Lower leg skin (tissue), 3 donors: Measurements from ENCODE around the gene TLE3.

Experiments used
- CTCF ChIP-seq, 3 donors: fragments of 450-650 bp; IDR thresholded peaks; one replicate each; pipeline ENCODE4 v1.5.1; 2016; ENCODE audit warnings: antibody characterized with exemption in 3 of 3, mild to moderate bottlenecking in 3 of 3, moderate library complexity in 2 of 3
- POLR2A ChIP-seq, 2 donors: fragments of 450-650 bp; IDR thresholded peaks; one replicate each; pipeline ENCODE4 v1.6.1; 2016 to 2017; ENCODE audit warnings: antibody characterized with exemption in 2 of 2, mild to moderate bottlenecking in 1 of 2, moderate library complexity in 1 of 2

- no peak for TF ChIP-seq CTCF (IDR thresholded peaks at IDR 0.05)
- TF ChIP-seq POLR2A (IDR thresholded peaks at IDR 0.05), result no peak
Observed at GRCh38 chr15:70140025-70140542, 42.4 kb upstream of the TLE3 start.
